IPS-18c (cell line): ENCODE data around the gene CDCA7L.
A peak's percentile ranks its signal among the peaks of the same experiment; 100 is the strongest.
"Not testable (repeated sequence)": the region's sequence is repeated elsewhere in the genome, so short reads cannot be mapped to it uniquely, and the experiment has no call there.

Experiments used
- H3K4me3 ChIP-seq: 2 replicates; pipeline ENCODE4 v1.7.0; 2013; ENCODE audit warnings: low read depth, mild to moderate bottlenecking, low read length, moderate library complexity; ENCODE audit not compliant: insufficient read depth
- H3K9me3 ChIP-seq: one replicate; pipeline ENCODE4 v1.6.1; 2013; ENCODE audit warnings: mild to moderate bottlenecking, low read length, moderate library complexity; ENCODE audit not compliant: control insufficient read depth, insufficient read depth

The CDCA7L gene

DNA sequence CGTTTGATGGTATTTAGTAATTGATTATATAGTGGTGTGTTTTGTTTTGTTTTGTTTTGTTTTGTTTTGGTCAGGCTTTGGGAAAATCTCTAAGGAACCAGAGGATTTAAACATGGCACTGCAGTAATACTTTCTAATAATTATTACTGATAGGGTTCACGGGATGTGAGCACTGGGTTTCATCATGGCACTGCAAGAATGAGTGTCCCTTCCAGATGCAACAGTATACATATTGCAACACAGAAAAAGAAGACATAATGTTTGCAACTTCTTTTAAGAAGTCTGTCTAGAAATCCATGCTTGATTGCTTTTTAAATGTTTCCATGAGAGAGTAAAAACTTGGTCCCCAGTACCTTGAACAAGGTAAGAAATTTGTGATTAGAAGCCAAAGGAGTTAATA is 2.2 kb upstream of the CDCA7L start:
- H3K9me3 ChIP-seq, result no peaks in the 10 kb centered on the region

DNA sequence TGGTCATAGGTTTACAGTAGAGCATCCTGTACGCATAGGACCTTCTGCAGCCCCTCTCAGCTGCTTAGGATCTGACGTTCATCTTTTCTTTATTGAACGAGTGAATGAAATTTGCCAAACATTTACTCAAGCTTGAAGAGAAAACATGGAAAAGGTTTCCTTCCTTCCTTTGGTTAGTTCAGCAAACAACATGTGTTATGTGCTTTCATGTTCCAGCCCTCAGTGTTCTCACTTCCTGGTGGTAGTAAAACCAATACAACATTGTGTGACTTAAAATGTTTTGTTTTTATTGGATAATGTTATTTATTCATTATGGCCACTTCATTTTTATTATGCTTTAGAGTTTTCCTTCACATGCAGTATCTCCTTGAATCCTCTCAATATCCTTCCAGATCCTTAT is 1.4 kb upstream of the CDCA7L start:
- no peak overlapping the region for H3K4me3 ChIP-seq
- H3K9me3 ChIP-seq, result no peaks in the 10 kb centered on the region

More for the DNA sequence above, 2.2 kb upstream of the CDCA7L start:
- no peak overlapping the region for H3K4me3 ChIP-seq

GRCh38 chr7:21946222-21946709 is 567 bp upstream of the CDCA7L start:
- Histone ChIP-seq H3K4me3 (peak overlapping the region; percentile 74), H3K9me3 (no peaks in the 10 kb centered on the region)

GRCh38 chr7:21944616-21945453 is 864 bp downstream of the CDCA7L start:
- no peaks in the 10 kb centered on the region for H3K9me3 ChIP-seq
- H3K4me3 ChIP-seq, result peak overlapping the region; percentile 74

GRCh38 chr7:21943436-21943835 is 2.3 kb downstream of the CDCA7L start:
- no peak overlapping the region for H3K4me3 ChIP-seq
- no peaks in the 10 kb centered on the region for H3K9me3 ChIP-seq

DNA sequence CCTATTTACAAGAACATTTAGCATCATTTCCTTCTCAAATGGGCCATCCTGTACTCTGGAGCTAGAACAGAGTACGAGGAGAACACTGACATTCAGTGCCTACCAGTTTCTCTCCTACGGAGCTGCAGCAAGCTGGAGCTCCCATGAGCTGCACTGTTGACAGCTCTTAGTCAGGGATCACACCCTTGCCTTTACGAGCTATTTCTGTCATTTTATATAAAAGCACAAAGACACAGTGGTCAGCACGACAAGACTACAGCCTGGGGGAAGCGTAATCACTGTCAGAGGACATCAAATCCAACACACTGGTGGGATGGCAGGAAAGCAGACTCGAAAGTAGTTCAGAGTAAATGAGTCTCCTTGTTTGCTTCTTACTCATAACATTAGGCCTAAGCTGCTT is 2.7 kb downstream of the CDCA7L start:
- no peaks in the 10 kb centered on the region for H3K9me3 ChIP-seq
- H3K4me3 ChIP-seq, result no peak overlapping the region

DNA sequence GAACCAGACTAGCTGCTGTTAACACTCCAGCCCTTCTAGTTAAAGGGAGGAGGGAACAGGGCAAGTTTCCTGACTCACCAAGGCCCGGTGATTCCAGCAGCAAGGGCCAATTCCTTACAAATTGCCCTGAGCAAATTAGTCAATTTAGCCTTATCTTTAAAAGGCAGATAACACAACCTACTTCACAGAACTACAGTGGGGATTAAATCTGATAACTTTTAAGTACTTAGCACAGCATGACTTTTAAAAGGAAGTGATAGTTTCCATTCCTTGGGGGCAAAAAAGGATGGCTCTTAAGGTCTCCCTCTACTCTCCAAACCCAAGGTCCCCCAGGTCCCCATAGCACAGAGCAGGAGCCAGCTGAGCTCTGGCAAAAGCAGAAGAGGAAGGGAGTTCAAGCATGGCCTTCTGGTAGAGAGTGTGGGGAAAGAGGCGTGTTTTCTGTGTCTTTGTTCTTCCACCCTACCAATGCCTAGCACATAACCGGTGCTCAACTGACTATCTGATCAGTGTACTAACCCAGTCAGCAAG is 4.0 kb downstream of the CDCA7L start:
- Histone ChIP-seq H3K4me3 (no peak overlapping the region), H3K9me3 (peaks cover 2% of the 10 kb centered on the region)

DNA sequence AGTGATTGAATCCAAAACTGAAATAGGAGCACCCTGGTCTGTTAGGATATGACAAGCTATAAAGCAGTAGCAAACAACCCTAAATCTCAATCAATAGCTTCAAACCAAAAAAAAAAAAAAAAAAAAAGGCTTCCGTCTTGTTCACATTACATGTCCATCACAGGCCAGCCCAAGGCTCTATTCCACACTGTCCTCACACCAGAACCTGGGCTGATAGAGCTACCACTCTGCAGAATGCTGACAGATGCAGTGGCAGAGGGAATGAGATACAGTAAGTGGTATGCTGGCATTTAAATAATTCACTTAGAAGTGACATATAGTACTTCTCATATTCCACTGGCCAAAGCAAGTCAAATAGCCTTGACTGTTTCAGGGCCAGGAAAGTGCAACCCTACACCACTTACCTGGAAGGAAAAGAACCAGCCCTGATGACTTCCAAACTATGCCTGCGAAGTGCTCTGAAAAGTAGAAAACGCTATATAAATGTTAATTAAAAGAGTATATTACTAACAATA is 5.8 kb downstream of the CDCA7L start:
- Histone ChIP-seq H3K9me3 (peaks cover 2% of the 10 kb centered on the region), H3K4me3 (no peak overlapping the region)

GRCh38 chr7:21939136-21939857 is 6.4 kb downstream of the CDCA7L start:
- no peak overlapping the region for H3K4me3 ChIP-seq
- peaks cover 2% of the 10 kb centered on the region for H3K9me3 ChIP-seq

DNA sequence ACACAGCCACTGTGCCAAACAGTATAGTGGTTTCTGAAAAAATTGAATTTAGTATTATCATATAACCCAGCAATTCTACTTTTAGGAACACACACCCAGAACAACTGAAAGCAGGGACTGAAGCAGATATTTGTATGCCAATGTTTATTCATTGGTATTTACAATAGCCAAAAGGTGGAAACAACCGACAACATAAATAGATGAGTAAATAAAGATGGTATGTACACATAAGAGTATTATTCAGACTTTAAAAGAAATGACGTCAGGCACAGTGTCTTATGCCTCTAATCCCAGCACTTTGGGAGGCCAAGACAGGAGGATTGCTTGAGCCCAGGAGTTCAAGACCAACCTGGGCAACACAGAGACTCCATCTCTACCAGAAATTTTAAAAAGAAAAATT is 7.2 kb downstream of the CDCA7L start:
- H3K4me3 ChIP-seq, result no peak overlapping the region
- peaks cover 2% of the 10 kb centered on the region for H3K9me3 ChIP-seq

- H3K9me3 ChIP-seq, result peaks cover 2% of the 10 kb centered on the region
These were observed 10.9 kb downstream of the CDCA7L start for GRCh38 chr7:21934808-21935207.

GRCh38 chr7:21933293-21933692 is 12.4 kb downstream of the CDCA7L start:
- not testable (repeated sequence) for H3K9me3 ChIP-seq

More at GRCh38 chr7:21934808-21935207, 10.9 kb downstream of the CDCA7L start:
- no peak overlapping the region for H3K4me3 ChIP-seq

DNA sequence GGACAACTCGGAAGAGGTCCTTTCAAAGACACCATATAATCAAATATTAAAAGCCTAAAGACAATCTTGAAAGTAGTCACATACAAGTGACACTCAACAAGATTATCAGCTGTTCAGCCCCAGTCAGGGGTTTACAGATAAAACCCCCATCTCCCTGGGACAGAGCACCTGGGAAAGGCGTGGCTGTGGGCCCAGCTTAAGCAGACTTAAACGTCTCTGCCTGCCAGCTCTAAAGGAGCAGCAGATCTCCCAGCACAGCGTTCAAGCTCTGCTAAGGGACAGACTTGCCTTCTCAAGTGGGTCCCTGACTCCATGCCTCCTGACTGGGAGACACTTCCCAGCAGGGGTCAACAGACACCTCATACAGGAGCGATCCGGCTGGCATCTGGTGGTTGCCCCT is 18.0 kb downstream of the CDCA7L start:
- Histone ChIP-seq H3K9me3 (no peaks in the 10 kb centered on the region), H3K4me3 (no peak overlapping the region)

More at GRCh38 chr7:21933293-21933692, 12.4 kb downstream of the CDCA7L start:
- H3K4me3 ChIP-seq, result not testable (repeated sequence)

- Histone ChIP-seq H3K9me3 (no peaks in the 10 kb centered on the region), H3K4me3 (no peak overlapping the region)
These were observed 19.3 kb downstream of the CDCA7L start for GRCh38 chr7:21926448-21926847.

DNA sequence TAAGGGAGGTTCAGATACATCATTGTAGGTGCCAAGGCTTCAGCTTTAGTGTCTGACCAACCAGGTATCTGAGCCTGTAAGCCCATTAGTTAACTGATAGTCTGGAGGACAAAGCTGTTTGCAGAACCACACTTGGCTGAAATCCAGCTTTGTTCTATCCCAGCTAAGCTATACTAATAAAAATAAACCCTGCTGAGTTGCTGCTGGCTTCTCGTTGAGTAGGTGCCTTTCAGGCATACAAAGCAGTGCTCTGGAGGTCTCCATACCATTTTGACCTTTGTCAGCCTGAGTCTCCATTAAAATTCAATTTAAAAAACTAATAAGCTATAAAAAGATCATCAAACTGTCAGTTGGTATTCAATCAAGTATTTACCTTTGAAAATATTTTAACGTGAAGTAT is 22.0 kb downstream of the CDCA7L start:
- no peaks in the 10 kb centered on the region for H3K9me3 ChIP-seq
- no peak overlapping the region for H3K4me3 ChIP-seq

GRCh38 chr7:21922605-21923004 is 23.1 kb downstream of the CDCA7L start:
- H3K4me3 ChIP-seq, result no peak overlapping the region
- H3K9me3 ChIP-seq, result no peaks in the 10 kb centered on the region

- Histone ChIP-seq H3K9me3 (no peaks in the 10 kb centered on the region), H3K4me3 (no peak overlapping the region)
These were observed 24.8 kb downstream of the CDCA7L start for GRCh38 chr7:21920936-21921335.

- no peak overlapping the region for H3K4me3 ChIP-seq
- no peaks in the 10 kb centered on the region for H3K9me3 ChIP-seq
These were observed 27.5 kb downstream of the CDCA7L start for GRCh38 chr7:21918216-21918615.
